Natural killer cell (primary cell): ENCODE measurements around the gene HHAT. TPM values are rescaled to one million over a fixed set of nuclear protein-coding genes. Genes with fewer than 3 reads are reported as not detected.

ENCODE experiments used
- ATAC-seq, 3 donors: fragments of 150-1000 bp in 2 of 3; fragments of 200-7000 bp in 1 of 3; cut with Tn5 transposase; 1 replicate in 1 of 3; 2 replicates in 2 of 3; pipeline ENCODE4 v1.10.0; 2021; ENCODE audit warnings: mild to moderate bottlenecking in 2 of 3, moderate library complexity in 2 of 3
- DNase-seq, 2 donors: peaks; one replicate each; pipeline versions ENCODE4 v3.0.0 to v3.0.0-alpha.2; 2013 to 2021; ENCODE audit warnings: mixed read lengths in 1 of 2
- H3K27ac ChIP-seq: one replicate; pipeline ENCODE4 v1.5.1; 2013; ENCODE audit warnings: mild to moderate bottlenecking, low read length
- H3K27me3 ChIP-seq: one replicate; pipeline ENCODE4 v1.6.1; 2013; ENCODE audit warnings: low read length; ENCODE audit not compliant: control insufficient read depth, insufficient read depth
- H3K36me3 ChIP-seq: one replicate; pipeline ENCODE4 v1.6.1; 2013; ENCODE audit warnings: low read length; ENCODE audit not compliant: control insufficient read depth, insufficient read depth
- H3K4me1 ChIP-seq: one replicate; pipeline ENCODE4 v1.6.1; 2013; ENCODE audit warnings: low read length; ENCODE audit not compliant: control insufficient read depth, insufficient read depth
- H3K4me3 ChIP-seq: one replicate; pipeline ENCODE4 v1.5.1; 2013; ENCODE audit warnings: low read length
- H3K9me3 ChIP-seq: one replicate; pipeline ENCODE4 v1.6.1; 2013; ENCODE audit warnings: low read length; ENCODE audit not compliant: control insufficient read depth, insufficient read depth
- H3K27ac Mint-ChIP-seq, 2 donors: one replicate each; pipeline ENCODE4 v1.8.0; 2022; ENCODE audit warnings: mild to moderate bottlenecking in 2 of 2, mixed read lengths in 2 of 2, moderate library complexity in 1 of 2
- H3K27me3 Mint-ChIP-seq, 2 donors: one replicate each; pipeline ENCODE4 v1.8.0; 2022; ENCODE audit warnings: low read depth in 2 of 2, mixed read lengths in 2 of 2
- H3K36me3 Mint-ChIP-seq: one replicate; pipeline ENCODE4 v1.8.0; 2022; ENCODE audit warnings: mixed read lengths
- H3K4me1 Mint-ChIP-seq, 2 donors: one replicate each; pipeline ENCODE4 v1.8.0; 2022; ENCODE audit warnings: mixed read lengths in 2 of 2
- H3K4me3 Mint-ChIP-seq: one replicate; pipeline ENCODE4 v1.8.0; 2022; ENCODE audit warnings: mild to moderate bottlenecking, moderate library complexity, mixed read lengths
- H3K9me3 Mint-ChIP-seq, 2 donors: one replicate each; pipeline ENCODE4 v1.8.0; 2022; ENCODE audit warnings: mixed read lengths in 2 of 2
- CTCF ChIP-seq: fragments of 200-600 bp; IDR thresholded peaks from one replicate; pipeline ENCODE4 v1.8.0; 2022; ENCODE audit warnings: antibody characterized with exemption
- WGBS: methylation state at CpG from one replicate; pipeline ENCODE4 v1.1.7; 2013; ENCODE audit warnings: missing lambda C conversion rate; ENCODE audit not compliant: insufficient coverage; 5-methylcytosine and 5-hydroxymethylcytosine counted together
- intact Hi-C: fragments of 100-400 bp; cut with micrococcal nuclease; formaldehyde crosslinking; loops from one replicate; pipeline ENCODE4 v1.14.2; 2022
- total RNA-seq, 4 donors: library from RNA; stranded (reverse); fragments of 120-200 nt in 1 of 4; gene quantifications; one replicate each; pipeline versions ENCODE4 v1.2.3 to v1.2.4, GENCODE V29; 2013 to 2022

Gene HHAT
- total RNA-seq, 3 donors from 2014 or later (not counting 1 experiment from before 2014, with no cell fraction given), result 0.79 to 1.1 (median 0.82) TPM

- Mint-ChIP-seq H3K4me1 (no peaks in the 10 kb centered on the region), H3K27me3 (no peaks in the 10 kb centered on the region), H3K9me3 (no peaks in the 10 kb centered on the region), H3K4me3 (no peak overlapping the region), H3K27ac (no peak overlapping the region), H3K36me3 (no peaks in the 10 kb centered on the region)
- H3K36me3 ChIP-seq, result no peaks in the 10 kb centered on the region
- TF ChIP-seq CTCF, result no peak
- no peaks in the 10 kb centered on the region for H3K9me3 ChIP-seq
- ATAC-seq, result no peak
- H3K4me3 ChIP-seq, result no peak overlapping the region
- no peak for DNase-seq
- intact Hi-C loops, result no loop called here
- WGBS, result 94% methylated on average over 3 of the region's 3 CpGs
- H3K4me1 ChIP-seq, result no peaks in the 10 kb centered on the region
- no peak overlapping the region for H3K27ac ChIP-seq
- H3K27me3 ChIP-seq, result no peaks in the 10 kb centered on the region
Observed at GRCh38 chr1:210705086-210705485, 376.4 kb downstream of the HHAT start.

DNA sequence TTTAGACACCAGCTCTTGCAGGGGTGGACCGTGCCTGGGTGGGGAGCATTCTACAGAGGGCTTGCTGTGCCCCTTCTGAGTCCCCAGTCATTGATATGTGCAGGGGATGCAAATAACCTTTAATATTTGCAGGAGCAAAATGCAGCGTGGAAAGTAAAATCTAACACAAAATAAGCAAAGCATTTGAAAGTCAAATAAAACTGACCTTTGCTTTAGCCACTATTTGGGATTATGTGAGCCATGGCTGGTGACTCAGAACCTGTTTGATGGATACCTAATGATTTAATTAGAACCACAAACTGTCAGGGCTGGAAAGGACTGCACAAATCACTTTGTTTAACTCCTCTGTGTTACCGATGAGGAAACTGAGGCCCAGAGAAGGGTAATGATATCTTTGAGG, 377.5 kb downstream of the HHAT start:
- WGBS, result 97% methylated on average over 3 of the region's 3 CpGs
- Mint-ChIP-seq H3K4me3 (no peak overlapping the region), H3K4me1 (no peaks in the 10 kb centered on the region), H3K27ac (no peak overlapping the region), H3K36me3 (no peaks in the 10 kb centered on the region), H3K27me3 (no peaks in the 10 kb centered on the region), H3K9me3 (no peaks in the 10 kb centered on the region)
- intact Hi-C loops, result no loop called here
- ATAC-seq (no peak), DNase-seq (no peak)
- Histone ChIP-seq H3K9me3 (no peaks in the 10 kb centered on the region), H3K27me3 (no peaks in the 10 kb centered on the region), H3K27ac (no peak overlapping the region), H3K4me3 (no peak overlapping the region), H3K4me1 (no peaks in the 10 kb centered on the region), H3K36me3 (no peaks in the 10 kb centered on the region)
- TF ChIP-seq CTCF, result no peak

DNA sequence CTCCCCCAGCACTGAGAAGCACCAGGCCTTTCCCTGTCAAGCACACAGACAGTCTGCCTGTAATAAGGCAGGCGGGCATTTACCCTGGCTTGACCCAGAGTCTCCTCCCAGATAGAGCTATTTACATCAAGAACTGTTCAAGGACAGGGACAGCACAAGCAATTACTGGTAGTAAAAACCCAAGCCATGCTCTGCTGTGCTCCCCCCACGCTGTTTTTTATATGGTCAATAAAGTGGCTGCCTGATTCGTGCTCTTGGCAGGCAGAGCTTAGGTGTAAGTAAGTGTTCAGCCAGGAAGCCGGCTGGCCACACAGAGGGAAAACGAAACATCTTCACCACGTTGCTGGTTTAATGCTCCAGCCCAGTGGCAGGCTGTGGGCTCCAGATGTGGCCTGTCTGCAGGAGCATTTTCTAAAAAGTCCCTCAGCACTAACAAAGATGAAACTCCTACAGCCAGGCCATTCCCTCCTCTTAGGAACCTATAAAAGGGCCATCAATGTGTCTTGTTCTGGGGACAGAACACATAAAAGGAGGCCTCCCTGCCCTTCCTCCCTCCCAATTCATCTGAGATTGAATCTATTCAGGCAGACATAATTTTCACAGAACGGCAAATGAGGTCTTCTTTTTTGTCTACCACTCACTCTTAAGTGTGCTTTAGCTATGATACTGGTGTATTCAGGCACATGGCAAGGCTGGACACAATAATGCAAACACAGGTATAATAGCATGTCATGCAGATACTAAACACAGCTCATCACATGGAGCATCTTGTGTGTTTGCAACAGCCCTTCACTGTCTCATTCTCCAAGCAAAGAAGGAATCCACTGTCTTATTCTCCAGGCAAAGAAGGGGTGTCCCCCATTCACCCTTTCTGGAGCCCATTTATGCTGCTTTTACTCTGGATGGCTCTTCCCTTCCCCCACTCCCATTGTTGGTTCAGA, 378.9 kb downstream of the HHAT start:
- no peak overlapping the region for H3K4me3 ChIP-seq
- H3K27me3 Mint-ChIP-seq, result no peaks in the 10 kb centered on the region
- 83% methylated on average over 7 of the region's 7 CpGs for WGBS
- no peak for TF ChIP-seq CTCF
- H3K4me1 Mint-ChIP-seq, result no peaks in the 10 kb centered on the region
- H3K9me3 Mint-ChIP-seq, result no peaks in the 10 kb centered on the region
- ATAC-seq, result no peak
- intact Hi-C loops, result no loop called here
- H3K27ac Mint-ChIP-seq, result no peak overlapping the region
- no peak overlapping the region for H3K27ac ChIP-seq
- H3K4me3 Mint-ChIP-seq, result no peak overlapping the region
- H3K27me3 ChIP-seq, result no peaks in the 10 kb centered on the region
- DNase-seq, result no peak
- H3K36me3 Mint-ChIP-seq, result no peaks in the 10 kb centered on the region
- no peaks in the 10 kb centered on the region for H3K9me3 ChIP-seq
- H3K36me3 ChIP-seq, result no peaks in the 10 kb centered on the region
- no peaks in the 10 kb centered on the region for H3K4me1 ChIP-seq
